GM19324 (cell line): ENCODE results near the gene KRTAP19-4.
"Not testable (repeated sequence)": the region's sequence is repeated elsewhere in the genome, so short reads cannot be mapped to it uniquely, and the experiment has no call there.

Source experiments
- ATAC-seq: cut with Tn5 transposase; IDR thresholded peaks from one replicate; pipeline ENCODE4 v1.9.1; 2021; ENCODE audit warnings: mild to moderate bottlenecking, moderate library complexity; ENCODE audit not compliant: unreplicated experiment, low FRiP score

KRTAP19-4 gene, protein sequence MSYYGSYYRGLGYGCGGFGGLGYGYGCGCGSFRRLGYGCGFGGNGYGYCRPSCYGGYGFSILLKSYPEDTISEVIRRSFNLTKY

DNA sequence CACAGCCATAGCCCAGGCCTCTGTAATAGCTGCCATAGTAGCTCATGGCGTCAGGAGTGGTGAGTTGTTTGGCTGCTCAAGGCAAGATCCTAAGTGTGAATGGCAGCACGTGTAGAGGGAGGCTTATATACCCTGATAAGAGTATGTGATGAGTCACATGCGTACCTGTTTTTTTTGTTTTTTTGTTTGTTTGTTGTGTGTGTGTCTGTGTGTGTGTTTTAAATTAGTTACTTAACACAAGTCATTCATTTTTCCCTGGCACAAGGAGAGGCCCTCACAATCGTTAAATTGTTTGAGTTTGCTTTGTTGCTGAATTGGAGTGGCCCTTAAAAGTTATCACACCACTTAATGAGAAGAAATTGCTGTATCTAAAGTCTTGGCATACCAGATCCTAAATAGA lies at the start of gene KRTAP19-4:
KRTAP19-4 (minus strand) TSS at position 101 of the 400 bp plus-strand sequence; CDS start at position 46, 55 bp downstream.
- no peak for ATAC-seq

DNA sequence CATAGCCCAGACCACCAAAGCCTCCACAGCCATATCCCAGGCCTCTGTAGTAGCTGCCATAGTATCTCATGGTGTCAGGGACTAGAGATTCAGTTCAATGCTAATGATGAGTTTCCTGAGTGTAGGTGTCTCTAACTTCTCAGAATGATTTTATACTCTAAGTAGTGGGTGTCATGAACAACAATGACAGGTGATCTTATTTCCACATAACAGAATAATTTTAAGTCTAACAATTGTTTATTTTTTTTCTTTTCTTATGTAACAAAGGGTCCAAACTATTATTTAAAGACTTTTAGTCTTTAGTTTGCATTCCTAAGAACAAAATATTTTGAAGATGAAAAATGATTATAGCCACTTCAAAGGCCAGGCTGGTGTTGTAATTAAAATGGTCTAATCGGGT lies 44.8 kb upstream of the KRTAP19-4 start, which contains the start of gene KRTAP19-6:
KRTAP19-6 (minus strand) TSS at position 101 of the 400 bp plus-strand sequence; CDS start at position 70, 31 bp downstream.
- no peak for ATAC-seq

DNA sequence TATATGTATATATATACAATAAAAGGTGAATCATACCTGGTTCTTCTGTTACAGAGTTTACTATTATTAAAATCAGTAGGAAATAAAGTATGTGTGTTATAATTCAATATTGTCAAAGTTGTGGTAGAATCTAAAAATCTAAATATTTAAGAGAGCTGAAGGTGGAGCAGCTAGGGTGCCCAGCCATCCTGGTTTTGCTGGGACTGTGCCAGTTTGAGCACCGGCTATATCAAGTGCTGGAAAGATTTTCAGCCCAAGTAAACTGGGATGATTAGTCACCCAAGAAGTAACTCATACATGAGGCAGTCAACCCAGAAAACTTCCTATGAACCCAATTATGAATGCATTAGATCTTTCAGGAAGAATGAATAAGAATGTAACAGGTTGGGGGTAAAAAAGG lies 21.9 kb upstream of the KRTAP19-4 start:
- no peak for ATAC-seq

DNA sequence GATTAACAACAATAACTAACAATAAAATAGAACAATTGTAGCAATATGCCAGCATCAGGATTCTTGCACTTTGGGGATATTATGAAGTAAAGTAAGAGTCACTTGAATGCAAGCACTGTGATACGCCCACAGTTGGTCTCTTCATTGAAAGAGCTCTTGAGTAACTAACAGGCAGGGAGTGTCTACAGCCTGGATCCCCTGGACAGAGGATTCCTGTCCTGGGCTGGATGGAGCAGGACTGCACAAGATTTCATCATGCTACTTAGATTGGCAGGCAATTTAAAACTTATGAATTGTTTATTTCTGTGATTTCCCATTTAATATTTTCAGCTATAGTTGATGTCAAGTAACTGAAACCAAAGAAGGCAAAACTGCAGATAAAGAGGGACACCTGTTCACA lies 18.7 kb upstream of the KRTAP19-4 start:
- no peak for ATAC-seq

DNA sequence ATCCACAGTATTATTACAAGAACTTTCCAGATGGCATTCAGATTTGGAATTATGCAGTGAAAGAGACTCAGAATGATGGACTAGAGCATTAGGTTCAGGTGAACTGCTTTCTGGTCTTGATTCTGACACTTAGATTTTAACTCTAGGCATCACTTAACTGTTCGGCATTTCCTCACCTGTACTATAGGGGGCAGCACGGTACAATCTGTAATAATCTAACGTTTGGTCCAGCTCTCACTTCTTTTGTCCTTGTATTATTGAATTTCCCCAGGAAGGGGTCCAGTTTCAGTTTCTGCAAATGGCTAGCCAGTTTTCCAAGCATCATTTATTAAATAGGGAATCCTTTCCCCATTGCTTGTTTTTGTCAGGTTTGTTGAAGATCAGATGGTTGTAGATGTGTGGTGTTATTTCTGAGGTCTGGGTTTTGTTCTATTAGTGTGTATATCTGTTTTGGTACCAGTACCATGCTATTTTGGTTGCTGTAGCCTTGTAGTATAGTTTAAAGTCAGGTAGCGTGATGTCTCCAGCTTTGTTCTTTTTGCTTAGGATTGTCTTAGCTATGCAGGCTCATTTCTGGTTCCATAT lies 8.7 kb upstream of the KRTAP19-4 start:
- ATAC-seq = not testable (repeated sequence)

DNA sequence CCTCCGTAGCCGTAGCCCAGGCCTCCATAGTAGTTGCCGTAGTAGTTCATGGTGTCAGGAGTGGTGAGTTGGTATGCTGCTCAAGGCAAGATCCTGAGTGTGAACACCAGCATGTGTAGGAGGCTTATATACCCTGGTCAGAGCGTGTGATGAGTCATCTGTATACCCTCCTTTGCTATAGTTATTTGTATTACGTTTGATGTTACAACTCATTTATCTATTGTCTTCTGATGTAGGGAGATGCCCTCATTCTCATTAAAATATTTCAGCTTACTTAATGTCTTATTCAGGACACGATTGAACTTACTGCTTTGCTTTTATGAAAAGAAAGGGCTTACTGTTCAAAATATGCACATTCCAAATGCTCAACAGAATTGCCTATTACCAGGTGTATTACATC lies 5.1 kb upstream of the KRTAP19-4 start, which contains the start of gene KRTAP19-5:
KRTAP19-5 (minus strand) TSS at position 101 of the 400 bp plus-strand sequence; CDS start at position 50, 51 bp downstream.
- ATAC-seq = no peak

DNA sequence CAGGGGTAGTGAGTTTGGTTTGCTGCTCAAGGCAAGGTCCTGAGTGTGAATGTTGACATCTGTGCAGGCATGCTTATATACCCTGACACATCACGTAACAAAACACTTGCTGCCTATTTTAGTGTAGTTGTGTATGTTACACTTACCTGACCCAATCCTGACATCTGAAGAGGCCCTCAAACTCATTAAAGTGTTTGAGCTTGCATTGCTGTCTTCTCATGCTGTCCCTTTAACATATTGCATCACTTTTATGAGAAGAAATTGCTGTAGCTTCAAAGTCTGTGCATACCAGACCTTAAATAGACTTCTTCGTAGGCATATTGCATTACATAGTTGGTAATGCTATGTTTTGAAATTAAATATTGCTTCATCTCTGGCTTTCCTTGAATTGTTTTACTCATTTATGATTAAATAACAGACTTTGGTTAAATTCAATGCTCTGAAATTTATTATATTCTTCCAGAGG lies 5.0 kb downstream of the KRTAP19-4 start, which contains the start of gene KRTAP19-3:
KRTAP19-3 (minus strand) TSS at position 51 of the 466 bp plus-strand sequence. CDS start 56 bp downstream, outside the sequence.
- ATAC-seq = no peak

DNA sequence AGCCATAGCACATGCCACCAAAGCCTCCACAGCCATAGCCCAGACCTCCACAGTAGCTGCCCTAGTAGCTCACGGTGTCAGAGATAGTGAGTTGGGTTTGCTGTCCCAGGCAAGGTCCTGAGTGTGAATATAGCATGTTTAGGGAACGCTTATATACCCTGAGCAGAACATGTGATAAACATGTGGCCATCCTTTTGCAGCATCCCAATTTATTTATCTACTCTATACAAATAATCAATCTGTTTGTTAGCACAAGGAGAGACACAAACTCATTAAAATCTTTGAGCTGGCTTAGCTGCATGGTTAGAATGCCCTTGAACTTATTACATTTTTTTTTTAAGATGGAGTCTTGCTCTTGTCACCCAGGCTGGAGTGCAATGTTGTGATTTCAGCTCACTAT lies 9.6 kb downstream of the KRTAP19-4 start, which contains the start of gene KRTAP19-2:
KRTAP19-2 (minus strand) TSS at position 101 of the 400 bp plus-strand sequence; CDS start at position 13, 88 bp downstream.
- ATAC-seq = no peak

DNA sequence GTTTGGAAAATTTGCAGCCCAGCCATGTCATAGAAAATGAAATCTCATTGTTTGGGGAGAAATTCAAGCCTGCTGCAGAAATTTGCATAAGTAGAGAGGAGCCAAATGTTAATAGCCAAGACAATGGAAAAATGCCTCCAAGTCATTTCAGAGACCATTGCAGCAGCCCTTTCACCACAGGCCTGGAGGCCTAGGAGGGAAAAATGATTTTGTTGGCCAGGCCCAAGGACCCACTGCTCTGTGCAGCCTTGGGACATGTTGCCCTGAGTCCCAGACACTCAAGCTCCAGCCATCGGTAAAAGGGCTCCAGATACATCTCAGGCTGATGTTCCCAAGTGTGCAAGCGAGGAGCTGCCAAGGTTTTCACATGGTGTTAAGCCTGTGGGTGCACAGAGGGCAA lies 10.8 kb downstream of the KRTAP19-4 start:
- ATAC-seq = no peak

DNA sequence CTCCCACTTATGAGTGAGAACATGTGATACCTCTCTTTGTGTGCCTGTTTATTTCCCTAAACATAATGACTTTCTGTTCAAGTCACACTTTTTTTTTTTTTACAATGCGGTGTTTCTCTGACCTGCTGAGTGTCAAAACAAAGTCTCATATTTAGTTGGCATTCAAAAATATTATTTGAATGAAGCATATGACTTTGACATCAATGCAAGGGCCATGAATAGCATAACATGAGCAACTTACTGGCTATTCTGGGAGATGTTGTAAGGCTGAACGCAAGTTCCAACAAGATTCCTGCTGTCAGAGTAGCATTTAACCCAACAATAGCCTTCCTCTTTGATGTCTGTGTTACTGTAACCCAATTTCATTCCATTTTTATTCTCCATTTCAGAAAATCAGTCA lies 14.8 kb downstream of the KRTAP19-4 start:
- no peak for ATAC-seq

DNA sequence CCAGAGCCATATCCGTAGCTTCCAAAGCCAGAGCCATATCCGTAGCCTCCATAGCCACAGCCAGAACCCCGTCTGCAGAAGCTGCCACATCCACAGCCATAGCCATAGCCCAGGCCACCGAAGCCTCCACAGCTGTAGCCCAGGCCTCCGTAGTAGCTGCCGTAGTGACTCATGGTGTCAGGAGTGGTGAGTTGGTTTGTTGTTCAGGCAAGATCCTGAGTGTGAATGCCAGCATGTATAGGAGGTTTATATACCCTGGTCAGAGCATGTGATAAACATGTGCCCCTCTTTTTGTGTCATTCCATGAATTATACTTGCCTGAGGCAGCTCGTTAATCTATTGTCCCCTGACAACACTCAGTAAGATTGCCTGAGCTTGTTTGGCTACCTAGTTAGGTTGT lies 16.8 kb downstream of the KRTAP19-4 start, which contains the start of gene KRTAP19-1:
KRTAP19-1 (minus strand) TSS at position 223 of the 400 bp plus-strand sequence; CDS start at position 173, 50 bp downstream.
- ATAC-seq = no peak

DNA sequence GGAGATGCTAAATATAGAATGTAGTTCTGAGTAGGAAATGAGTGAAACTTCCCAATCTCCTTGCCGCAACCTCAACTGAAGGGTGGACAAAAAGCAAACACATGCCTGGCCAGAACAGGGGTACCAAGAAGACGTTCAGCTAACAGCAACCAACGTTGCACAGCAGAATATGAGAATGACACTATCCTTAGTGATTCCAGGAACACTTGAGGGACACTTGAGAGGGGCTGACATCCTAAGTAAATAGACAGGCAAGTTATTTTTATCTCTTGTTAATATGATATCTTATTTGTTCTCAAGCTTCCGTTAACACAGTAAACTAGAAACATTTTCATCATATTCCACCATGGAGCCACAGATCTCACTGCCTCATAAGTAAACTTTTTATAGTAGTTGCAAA lies 17.7 kb downstream of the KRTAP19-4 start:
- no peak for ATAC-seq

DNA sequence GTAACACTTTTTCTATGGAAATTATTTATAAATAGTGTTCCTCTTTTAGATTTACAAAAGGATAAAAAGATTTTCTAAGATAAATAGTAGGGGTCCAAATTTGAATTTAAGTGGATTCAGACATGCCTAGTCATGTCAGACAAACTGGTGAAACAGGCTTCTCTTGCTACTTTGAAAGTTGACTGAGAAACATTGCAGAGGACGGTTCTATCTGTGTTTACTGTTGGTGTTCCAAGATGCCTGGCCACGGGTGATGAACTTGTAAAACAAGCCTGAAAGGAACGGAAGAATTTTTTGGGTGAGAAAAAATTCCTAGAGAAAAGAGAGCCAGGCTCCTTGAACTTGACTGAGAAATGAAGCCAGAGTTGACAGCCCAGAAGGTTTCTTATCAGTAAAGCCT lies 19.0 kb downstream of the KRTAP19-4 start:
- no peak for ATAC-seq

DNA sequence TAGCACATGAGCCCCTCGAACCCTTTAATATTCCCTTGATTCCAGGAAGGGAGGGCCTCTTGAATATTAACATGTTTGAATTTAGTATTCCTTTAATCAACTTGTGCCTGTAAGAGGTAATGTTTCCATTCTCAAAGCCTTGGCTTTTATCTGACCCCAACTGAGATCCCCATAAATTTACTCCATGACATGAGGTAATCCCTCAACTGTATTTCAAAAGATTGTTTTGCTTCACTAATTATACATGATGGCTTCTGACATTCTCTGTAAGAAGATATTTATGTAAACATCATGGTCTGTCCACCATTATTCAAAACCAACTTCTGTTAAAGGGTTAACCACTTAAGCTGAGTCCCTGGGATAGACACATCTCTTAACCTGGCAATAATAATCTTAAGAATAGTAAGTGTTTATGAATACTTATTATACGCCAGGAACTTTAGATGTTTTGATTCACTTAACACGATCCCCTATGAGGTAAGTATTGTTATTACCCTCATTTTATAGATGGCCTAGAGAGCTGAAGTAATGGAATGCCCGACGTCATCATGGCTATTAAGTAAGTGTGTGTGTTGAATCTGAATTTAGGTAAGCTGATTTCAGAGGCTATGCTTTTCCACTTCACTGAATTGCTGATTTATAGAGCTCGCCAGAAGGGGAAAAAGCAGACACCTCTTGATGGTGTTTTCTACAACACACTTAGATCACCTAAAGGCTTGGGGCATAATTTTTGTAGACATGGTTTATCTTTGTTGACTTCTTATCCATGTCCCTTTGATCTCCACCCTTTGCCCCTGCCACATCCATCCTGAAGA lies 27.9 kb downstream of the KRTAP19-4 start:
- no peak for ATAC-seq

DNA sequence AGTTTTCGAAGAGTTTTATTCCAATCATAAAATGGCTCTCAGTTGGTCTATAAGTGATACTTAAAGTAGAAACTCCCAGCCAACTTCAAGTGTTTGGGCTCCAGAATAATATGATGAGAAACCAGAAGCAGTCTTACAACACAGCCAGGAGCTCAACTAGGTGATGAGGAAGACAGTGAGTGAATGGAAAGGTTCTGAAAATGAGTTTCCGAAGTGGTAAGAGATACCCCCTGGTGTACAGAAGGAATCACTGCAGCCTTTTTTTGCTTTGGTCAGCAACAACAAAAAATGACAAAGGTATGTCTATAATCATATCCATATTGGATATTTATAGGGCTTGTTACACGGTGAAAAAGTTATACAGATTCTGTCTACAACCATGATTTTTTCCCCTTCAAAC lies 33.3 kb downstream of the KRTAP19-4 start:
- no peak for ATAC-seq

DNA sequence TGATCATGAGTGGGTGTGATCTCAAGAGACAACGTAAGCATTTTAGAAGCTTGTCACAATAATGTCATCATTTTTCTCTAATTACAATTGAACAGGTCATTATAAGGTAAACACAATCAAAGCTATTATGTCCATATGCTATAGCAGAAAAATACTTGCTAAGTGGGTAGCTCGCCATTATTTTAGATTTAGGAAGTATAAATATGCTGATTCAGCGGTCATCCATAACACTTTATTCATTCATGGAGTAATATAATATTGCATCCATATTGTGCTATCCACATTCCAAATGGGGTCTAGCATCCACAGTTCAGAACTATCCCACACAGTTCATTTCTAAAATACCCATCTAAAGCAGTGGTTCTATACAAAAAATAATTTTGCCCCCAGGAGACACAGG lies 48.5 kb downstream of the KRTAP19-4 start:
- no peak for ATAC-seq

DNA sequence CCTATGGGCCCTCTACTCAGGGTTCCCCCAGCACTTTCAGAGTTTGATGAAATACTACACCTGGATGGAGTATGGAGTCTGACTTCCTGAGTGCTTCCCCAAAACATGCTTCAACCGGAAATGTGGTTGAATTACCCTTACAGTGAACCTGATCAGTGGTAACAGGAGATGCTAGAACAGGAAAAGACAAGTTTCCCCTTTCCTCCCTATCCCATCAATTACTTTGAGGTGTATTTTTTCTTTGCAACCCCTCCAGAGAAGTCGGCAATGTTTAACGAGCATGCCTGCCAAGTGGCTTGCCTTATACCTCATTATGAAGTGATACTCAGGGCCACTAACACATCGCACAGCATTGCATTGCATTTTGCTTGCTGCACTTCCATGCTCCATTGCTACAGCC lies 49.9 kb downstream of the KRTAP19-4 start:
- no peak for ATAC-seq
